Measurements from ENCODE around the gene SURF2. TPM values are rescaled to one million over a fixed set of nuclear protein-coding genes. Genes with fewer than 3 reads are reported as not detected.
A peak's percentile ranks its signal among the peaks of the same experiment; 100 is the strongest.

The SURF2 gene
- total RNA-seq, 2 experiments from 2014 or later = 19.0 to 19.7 TPM

- no peak overlapping the region for H3K27ac ChIP-seq (ENCODE audit: low read depth, low read length, poor library complexity, severe bottlenecking)
- no peaks in the 10 kb centered on the region for H3K9me3 ChIP-seq (ENCODE audit: low read length)
- H4K20me1 ChIP-seq (ENCODE audit: insufficient read depth, low read length) = peaks cover 14% of the 10 kb centered on the region
- H2AFZ ChIP-seq (ENCODE audit: low read length) = no peak overlapping the region
- intact Hi-C loops (cut with micrococcal nuclease; ENCODE audit: unreplicated experiment) = loop anchor here (5.0 kb wide), 1 partner anchor 72 kb away; the partner anchor contains the start of gene REXO4
- H3K4me1 ChIP-seq (ENCODE audit: insufficient read depth, low read length, poor library complexity, severe bottlenecking) = peaks cover 36% of the 10 kb centered on the region
- no peak overlapping the region for H3K4me3 ChIP-seq (ENCODE audit: low read depth, low read length, poor library complexity, severe bottlenecking)
- peaks cover 84% of the 10 kb centered on the region for H3K36me3 ChIP-seq (ENCODE audit: insufficient read depth, low read length)
- H3K79me2 ChIP-seq (ENCODE audit: insufficient read depth, low read depth, low read length) = peaks cover 43% of the 10 kb centered on the region
- H3K9me2 ChIP-seq (ENCODE audit: insufficient read depth, low read length) = no peaks in the 10 kb centered on the region
- TF ChIP-seq, protein P1, sequence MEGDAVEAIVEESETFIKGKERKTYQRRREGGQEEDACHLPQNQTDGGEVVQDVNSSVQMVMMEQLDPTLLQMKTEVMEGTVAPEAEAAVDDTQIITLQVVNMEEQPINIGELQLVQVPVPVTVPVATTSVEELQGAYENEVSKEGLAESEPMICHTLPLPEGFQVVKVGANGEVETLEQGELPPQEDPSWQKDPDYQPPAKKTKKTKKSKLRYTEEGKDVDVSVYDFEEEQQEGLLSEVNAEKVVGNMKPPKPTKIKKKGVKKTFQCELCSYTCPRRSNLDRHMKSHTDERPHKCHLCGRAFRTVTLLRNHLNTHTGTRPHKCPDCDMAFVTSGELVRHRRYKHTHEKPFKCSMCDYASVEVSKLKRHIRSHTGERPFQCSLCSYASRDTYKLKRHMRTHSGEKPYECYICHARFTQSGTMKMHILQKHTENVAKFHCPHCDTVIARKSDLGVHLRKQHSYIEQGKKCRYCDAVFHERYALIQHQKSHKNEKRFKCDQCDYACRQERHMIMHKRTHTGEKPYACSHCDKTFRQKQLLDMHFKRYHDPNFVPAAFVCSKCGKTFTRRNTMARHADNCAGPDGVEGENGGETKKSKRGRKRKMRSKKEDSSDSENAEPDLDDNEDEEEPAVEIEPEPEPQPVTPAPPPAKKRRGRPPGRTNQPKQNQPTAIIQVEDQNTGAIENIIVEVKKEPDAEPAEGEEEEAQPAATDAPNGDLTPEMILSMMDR (conservative IDR thresholded peaks at IDR 0.05; ENCODE audit: low read length) = no peak
- no peak for TF ChIP-seq EZH2phosphoT487 (IDR thresholded peaks at IDR 0.05; ENCODE audit: borderline replicate concordance, low read depth, low read length)
- ChIA-PET CTCF (ENCODE audit: unreplicated experiment) (no interaction called here), POLR2A (no interaction called here)
- no TSS peak for BruUV-seq (replicated peaks)
- H3K4me2 ChIP-seq (ENCODE audit: low read length) = no peak overlapping the region
- DNase-seq (ENCODE audit: low spot score) = no peak
These were observed 11.4 kb upstream of the SURF2 start for GRCh38 chr9:133344979-133345378.

DNA sequence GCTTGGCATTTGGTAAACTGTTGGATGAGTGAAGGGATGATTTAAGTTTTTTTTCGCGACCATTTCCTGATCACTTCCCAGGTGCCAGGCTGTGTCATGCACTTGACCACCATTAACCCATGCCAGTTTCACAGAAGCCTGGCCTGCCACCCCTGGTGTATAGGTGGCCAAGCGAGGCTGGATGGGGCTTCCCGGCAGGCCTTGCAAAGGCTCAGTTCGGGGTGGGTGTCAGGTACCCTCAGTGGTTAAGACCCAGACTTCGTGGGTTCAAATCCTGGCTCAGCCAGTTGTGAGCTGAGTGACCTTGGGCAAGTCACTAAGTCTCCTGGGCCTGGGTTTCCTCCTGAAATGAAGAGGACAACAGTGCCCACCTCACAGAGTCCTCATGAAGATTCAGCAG is 10.8 kb upstream of the SURF2 start:
- intact Hi-C loops (cut with micrococcal nuclease; ENCODE audit: unreplicated experiment) = loop anchor here (5.0 kb wide), 1 partner anchor 72 kb away; the partner anchor contains the start of gene REXO4
- CTCF ChIA-PET (ENCODE audit: unreplicated experiment) = no interaction called here
- H4K20me1 ChIP-seq (ENCODE audit: insufficient read depth, low read length) = peaks cover 17% of the 10 kb centered on the region
- TF ChIP-seq, protein P1 (conservative IDR thresholded peaks at IDR 0.05; ENCODE audit: low read length) = no peak
- POLR2A ChIA-PET = no interaction called here
- H3K4me1 ChIP-seq (ENCODE audit: insufficient read depth, low read length, poor library complexity, severe bottlenecking) = peaks cover 35% of the 10 kb centered on the region
- peaks cover 84% of the 10 kb centered on the region for H3K36me3 ChIP-seq (ENCODE audit: insufficient read depth, low read length)
- peaks cover 47% of the 10 kb centered on the region for H3K79me2 ChIP-seq (ENCODE audit: insufficient read depth, low read depth, low read length)
- no peaks in the 10 kb centered on the region for H3K9me2 ChIP-seq (ENCODE audit: insufficient read depth, low read length)
- no peak overlapping the region for H3K4me3 ChIP-seq (ENCODE audit: low read depth, low read length, poor library complexity, severe bottlenecking)
- no peaks in the 10 kb centered on the region for H3K9me3 ChIP-seq (ENCODE audit: low read length)
- no peak overlapping the region for H3K27ac ChIP-seq (ENCODE audit: low read depth, low read length, poor library complexity, severe bottlenecking)
- DNase-seq (ENCODE audit: low spot score) = no peak
- H3K4me2 ChIP-seq (ENCODE audit: low read length) = no peak overlapping the region
- no TSS peak for BruUV-seq (replicated peaks)
- H2AFZ ChIP-seq (ENCODE audit: low read length) = no peak overlapping the region

DNA sequence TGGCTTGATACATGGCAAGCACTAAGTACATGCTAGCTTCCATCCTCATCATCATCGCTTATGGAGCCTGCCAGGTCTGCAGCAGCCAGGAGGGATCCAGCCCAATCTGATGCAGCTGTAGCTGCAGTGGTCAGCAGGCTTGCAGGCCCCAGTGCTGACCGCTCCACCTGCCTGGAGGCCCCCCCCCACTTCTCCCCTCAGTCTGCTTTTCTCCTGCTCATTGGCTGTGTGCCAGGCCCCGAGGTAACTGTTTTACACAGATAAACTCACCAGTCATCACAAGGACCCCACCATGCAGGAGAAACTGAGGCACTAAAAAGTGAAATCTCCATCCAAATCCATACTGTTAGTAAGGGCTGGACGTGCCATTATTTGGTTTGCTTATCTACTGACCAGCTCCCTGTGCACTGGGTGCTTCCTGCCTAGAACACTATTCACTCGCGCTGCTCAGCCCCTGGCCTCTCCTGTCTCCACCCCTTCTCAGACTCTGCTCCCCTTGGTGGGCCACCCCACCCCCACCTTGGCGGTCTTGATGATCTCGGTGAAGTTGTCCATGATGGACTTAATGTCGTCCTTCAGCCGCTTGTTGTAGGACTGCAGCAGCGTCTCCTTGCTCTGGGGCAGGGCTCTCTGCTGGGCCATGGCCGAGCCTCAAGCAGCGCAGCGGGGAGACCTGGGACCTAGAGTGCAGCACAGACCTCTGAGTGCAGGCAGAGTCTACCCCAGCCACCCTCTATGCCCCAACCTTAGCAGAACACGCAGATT is 10.1 kb upstream of the SURF2 start:
- no peak for DNase-seq (ENCODE audit: low spot score)
- H3K9me2 ChIP-seq (ENCODE audit: insufficient read depth, low read length) = no peaks in the 10 kb centered on the region
- H3K4me1 ChIP-seq (ENCODE audit: insufficient read depth, low read length, poor library complexity, severe bottlenecking) = peaks cover 35% of the 10 kb centered on the region
- H3K4me3 ChIP-seq (ENCODE audit: low read depth, low read length, poor library complexity, severe bottlenecking) = peak overlapping the region; percentile 99
- H3K36me3 ChIP-seq (ENCODE audit: insufficient read depth, low read length) = peaks cover 84% of the 10 kb centered on the region
- H3K27ac ChIP-seq (ENCODE audit: low read depth, low read length, poor library complexity, severe bottlenecking) = no peak overlapping the region
- peaks cover 17% of the 10 kb centered on the region for H4K20me1 ChIP-seq (ENCODE audit: insufficient read depth, low read length)
- H3K79me2 ChIP-seq (ENCODE audit: insufficient read depth, low read depth, low read length) = peaks cover 50% of the 10 kb centered on the region
- BruUV-seq (replicated peaks) = no TSS peak
- intact Hi-C loops (cut with micrococcal nuclease; ENCODE audit: unreplicated experiment) = loop anchor here (5.0 kb wide), 1 partner anchor 71 kb away; the partner anchor contains the start of gene REXO4
- TF ChIP-seq EZH2phosphoT487 (IDR thresholded peaks at IDR 0.05; ENCODE audit: borderline replicate concordance, low read depth, low read length) = no peak
- TF ChIP-seq, protein P1 (conservative IDR thresholded peaks at IDR 0.05; ENCODE audit: low read length) = no peak
- peak overlapping the region; percentile 93 for H3K4me2 ChIP-seq (ENCODE audit: low read length)
- ChIA-PET POLR2A (no interaction called here), CTCF (ENCODE audit: unreplicated experiment) (no interaction called here)
- no peak overlapping the region for H2AFZ ChIP-seq (ENCODE audit: low read length)
- no peaks in the 10 kb centered on the region for H3K9me3 ChIP-seq (ENCODE audit: low read length)
